SK-N-DZ (cell line): ENCODE data around the gene NUP62CL.

Experiments
- DNase-seq: peaks from one replicate; pipeline ENCODE4 v3.0.0-alpha.2; 2015; ENCODE audit warnings: low spot score
- small RNA-seq, 2 experiments: library from RNA; depleted of rRNA; stranded (forward); fragments of <200 nt; gene quantifications; one replicate each; pipeline ENCODE3, GENCODE V24; 2014

NUP62CL gene

DNA sequence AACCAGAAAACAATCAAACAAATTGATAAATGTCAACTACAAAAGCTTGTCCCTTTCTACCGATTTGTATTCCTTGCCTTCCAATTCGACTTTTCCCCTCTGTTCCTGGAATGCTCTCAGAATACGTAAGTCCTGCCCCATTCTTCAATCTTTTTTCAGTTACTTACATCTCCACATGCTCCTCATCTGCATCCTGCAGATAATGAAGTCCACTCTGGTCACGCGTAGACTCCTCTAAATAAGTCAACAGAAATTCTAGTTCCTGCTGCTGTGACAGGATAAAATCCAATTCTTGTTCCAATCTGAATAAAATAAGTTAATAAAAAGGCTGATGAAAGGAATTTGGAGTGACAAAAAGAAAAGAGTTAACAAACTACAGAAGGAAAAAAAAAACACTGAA is 53.2 kb downstream of the NUP62CL start:
- DNase-seq = no peak

- DNase-seq = no peak
Observed at GRCh38 chrX:107146670-107147069, 59.6 kb downstream of the NUP62CL start.

DNA sequence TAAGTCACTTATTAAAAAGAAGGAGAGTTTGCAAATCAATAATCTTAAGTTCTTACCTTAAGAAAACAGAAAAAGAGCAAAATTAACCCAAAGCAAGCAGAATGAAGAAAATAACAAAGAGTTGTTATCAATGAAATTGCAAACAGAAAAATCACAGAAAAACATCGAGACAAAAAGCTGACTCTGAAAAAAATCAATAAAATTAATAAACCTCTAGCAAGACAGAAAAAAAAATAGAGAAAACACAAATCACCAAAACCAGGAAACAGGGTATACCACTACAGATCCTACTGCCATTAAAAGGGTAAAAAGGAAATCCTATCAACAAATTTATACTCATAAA is 70.3 kb downstream of the NUP62CL start:
- DNase-seq = no peak

GRCh38 chrX:107135049-107135964 is 70.9 kb downstream of the NUP62CL start:
- no peak for DNase-seq

DNA sequence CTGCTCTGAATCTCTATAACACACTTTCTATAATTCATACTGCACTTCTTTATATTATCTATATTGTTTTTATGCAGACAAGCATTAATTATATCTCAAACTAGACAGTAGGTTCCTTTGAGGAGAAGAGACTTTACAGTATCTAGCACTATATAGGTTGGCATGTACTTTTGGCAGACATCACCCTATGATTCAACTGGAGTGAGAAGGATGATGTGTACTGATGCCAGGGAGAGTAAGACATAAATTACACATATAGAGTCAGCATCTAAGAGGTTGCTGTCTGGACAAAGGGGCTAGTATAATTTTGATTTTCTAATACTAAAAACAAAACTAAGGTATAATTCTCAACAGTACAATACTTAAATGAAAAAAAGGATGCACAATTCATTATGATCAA is 82.5 kb downstream of the NUP62CL start:
- no peak for DNase-seq

- no peak for DNase-seq
Observed at GRCh38 chrX:107119283-107119682, 87.0 kb downstream of the NUP62CL start.

- peak; percentile 69 for DNase-seq
Observed at GRCh38 chrX:107118322-107119147, 87.7 kb downstream of the NUP62CL start, which contains the start of gene RBM41. RBM41 (minus strand) TSS chrX:107118822; CDS start chrX:107118773, 49 bp downstream.

DNA sequence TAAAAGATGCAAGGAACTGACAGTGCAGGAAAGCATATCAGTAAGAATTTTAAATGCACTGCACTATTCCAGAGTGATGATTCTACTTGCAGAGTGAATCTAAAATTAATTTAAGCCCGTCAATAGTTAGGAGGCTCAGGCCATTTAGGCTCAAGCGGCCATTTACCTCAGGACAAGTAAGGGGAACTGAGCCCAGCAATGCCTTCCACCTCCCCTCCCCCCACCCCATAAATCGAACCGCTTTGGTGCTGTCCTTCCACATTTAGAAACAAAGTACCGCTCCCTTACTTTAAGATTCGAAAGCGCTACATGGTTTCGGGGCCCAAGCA is 88.3 kb downstream of the NUP62CL start:
- no peak for DNase-seq

- no peak for DNase-seq
Observed at GRCh38 chrX:107107459-107107858, 98.8 kb downstream of the NUP62CL start.

- DNase-seq = no peak
Observed at GRCh38 chrX:107102980-107103379, 103.3 kb downstream of the NUP62CL start.

DNA sequence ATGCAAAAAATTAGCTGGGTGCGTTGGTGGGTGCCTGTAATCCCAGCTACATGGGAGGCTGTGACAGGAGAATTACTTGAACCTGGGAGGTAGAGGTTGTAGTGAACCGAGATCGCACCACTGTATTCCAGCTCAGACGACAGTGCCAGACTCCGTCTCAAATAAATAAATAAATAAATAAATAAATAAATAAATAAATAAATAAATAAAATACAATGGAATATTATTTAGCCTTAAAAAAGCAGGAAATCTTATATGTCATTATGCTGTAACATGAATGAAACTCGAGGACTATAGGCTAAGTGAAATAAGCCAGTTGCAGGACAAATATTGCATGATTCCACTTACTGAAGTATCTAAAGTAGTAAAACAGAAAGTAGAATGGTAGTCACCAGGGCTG is 130.1 kb downstream of the NUP62CL start:
- no peak for DNase-seq

Small RNA genes lying within 50 kb of the gene (small RNA-seq; reads per million reads assigned to genes)
- gene RF00019 = 0 reads per million in 2 experiments
